ENCODE data around the gene PLSCR3. TPM values are rescaled to one million over a fixed set of nuclear protein-coding genes. Genes with fewer than 3 reads are reported as not detected.

PLSCR3 gene
- total and polyA plus RNA-seq, 2 donors (not counting 1 experiment from before 2014, with no cell fraction given), result 25.4 to 39.1 TPM

GRCh38 chr17:7391307-7391706, 3.0 kb downstream of the PLSCR3 start:
- Histone ChIP-seq H3K27me3 (ENCODE audit: control insufficient read depth, insufficient read depth, low read length) (no peaks in the 10 kb centered on the region), H3K36me3 (ENCODE audit: control insufficient read depth, insufficient read depth, low read length) (peaks cover 15% of the 10 kb centered on the region), H3K27ac (ENCODE audit: insufficient read depth, low read length) (no peak overlapping the region), H3K4me3 (replicated peaks in 1 of 4; ENCODE audit: control extremely low read depth in 1 of 4, insufficient read depth in 1 of 4, low read depth in 3 of 4, low read length in 4 of 4) (no peak overlapping the region), H2AFZ (ENCODE audit: low read length) (no peak overlapping the region), H4K20me1 (ENCODE audit: control insufficient read depth, extremely low read depth, insufficient read depth, low read length) (no peaks in the 10 kb centered on the region), H3K4me1 (ENCODE audit: control insufficient read depth, extremely low read depth, insufficient read depth, low read length) (peaks cover 3% of the 10 kb centered on the region), H3K9me3 (ENCODE audit: control insufficient read depth, insufficient read depth, low read depth, low read length) (no peaks in the 10 kb centered on the region), H3K79me2 (ENCODE audit: control insufficient read depth, insufficient read depth, low read length) (no peaks in the 10 kb centered on the region), H3K4me2 (ENCODE audit: extremely low read depth, insufficient read depth, low read length) (no peak overlapping the region), H3K9ac (ENCODE audit: insufficient read depth, low read length) (no peak overlapping the region)
- TF ChIP-seq EZH2 (IDR thresholded peaks at IDR 0.05; ENCODE audit: low read length, missing control alignments), result no peak
- TF ChIP-seq CTCF (conservative IDR thresholded peaks at IDR 0.05 in 1 of 2, IDR thresholded peaks at IDR 0.05 in 1 of 2; ENCODE audit: low read depth in 1 of 2, low read length in 2 of 2), result no peak
- DNase-seq (ENCODE audit: low read depth in 2 of 2), result no peak

- Histone ChIP-seq H3K4me1 (ENCODE audit: control insufficient read depth, extremely low read depth, insufficient read depth, low read length) (peaks cover 3% of the 10 kb centered on the region), H4K20me1 (ENCODE audit: control insufficient read depth, extremely low read depth, insufficient read depth, low read length) (no peaks in the 10 kb centered on the region), H3K27me3 (ENCODE audit: control insufficient read depth, insufficient read depth, low read length) (no peaks in the 10 kb centered on the region), H2AFZ (ENCODE audit: low read length) (no peak overlapping the region), H3K36me3 (ENCODE audit: control insufficient read depth, insufficient read depth, low read length) (peaks cover 15% of the 10 kb centered on the region), H3K27ac (ENCODE audit: insufficient read depth, low read length) (no peak overlapping the region), H3K79me2 (ENCODE audit: control insufficient read depth, insufficient read depth, low read length) (no peaks in the 10 kb centered on the region), H3K9me3 (ENCODE audit: control insufficient read depth, insufficient read depth, low read depth, low read length) (no peaks in the 10 kb centered on the region), H3K4me3 (replicated peaks in 1 of 4; ENCODE audit: control extremely low read depth in 1 of 4, insufficient read depth in 1 of 4, low read depth in 3 of 4, low read length in 4 of 4) (no peak overlapping the region), H3K4me2 (ENCODE audit: extremely low read depth, insufficient read depth, low read length) (no peak overlapping the region), H3K9ac (ENCODE audit: insufficient read depth, low read length) (no peak overlapping the region)
- TF ChIP-seq CTCF (conservative IDR thresholded peaks at IDR 0.05 in 1 of 2, IDR thresholded peaks at IDR 0.05 in 1 of 2; ENCODE audit: low read depth in 1 of 2, low read length in 2 of 2), result no peak
- no peak for TF ChIP-seq EZH2 (IDR thresholded peaks at IDR 0.05; ENCODE audit: low read length, missing control alignments)
- DNase-seq (ENCODE audit: low read depth in 2 of 2), result no peak
Observed at GRCh38 chr17:7389924-7390910, 4.1 kb downstream of the PLSCR3 start.

DNA sequence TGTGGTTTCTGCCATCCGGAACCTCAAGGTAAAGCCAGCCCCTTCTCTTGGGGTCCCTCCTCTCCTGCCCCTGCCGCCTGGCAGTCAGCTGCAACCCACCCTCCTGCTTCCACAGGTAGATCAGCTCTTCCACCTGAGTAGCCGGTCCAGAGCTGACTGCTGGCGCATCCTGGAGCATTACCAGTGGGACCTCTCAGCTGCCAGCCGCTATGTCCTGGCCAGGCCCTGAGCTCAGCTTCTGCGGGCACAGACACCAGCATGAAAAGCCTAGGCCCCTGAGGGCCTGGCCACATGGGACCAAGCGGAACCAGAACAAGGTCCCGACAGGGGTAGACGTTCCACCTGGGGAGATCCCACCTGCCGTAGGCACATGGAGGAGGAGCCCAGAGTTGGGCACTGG, 5.5 kb downstream of the PLSCR3 start:
- Histone ChIP-seq H4K20me1 (ENCODE audit: control insufficient read depth, extremely low read depth, insufficient read depth, low read length) (no peaks in the 10 kb centered on the region), H3K27ac (ENCODE audit: insufficient read depth, low read length) (no peak overlapping the region), H3K36me3 (ENCODE audit: control insufficient read depth, insufficient read depth, low read length) (peaks cover 15% of the 10 kb centered on the region), H3K4me3 (replicated peaks in 1 of 4; ENCODE audit: control extremely low read depth in 1 of 4, insufficient read depth in 1 of 4, low read depth in 3 of 4, low read length in 4 of 4) (no peak overlapping the region), H3K9me3 (ENCODE audit: control insufficient read depth, insufficient read depth, low read depth, low read length) (no peaks in the 10 kb centered on the region), H3K9ac (ENCODE audit: insufficient read depth, low read length) (no peak overlapping the region), H3K27me3 (ENCODE audit: control insufficient read depth, insufficient read depth, low read length) (no peaks in the 10 kb centered on the region), H2AFZ (ENCODE audit: low read length) (no peak overlapping the region), H3K79me2 (ENCODE audit: control insufficient read depth, insufficient read depth, low read length) (no peaks in the 10 kb centered on the region), H3K4me2 (ENCODE audit: extremely low read depth, insufficient read depth, low read length) (no peak overlapping the region), H3K4me1 (ENCODE audit: control insufficient read depth, extremely low read depth, insufficient read depth, low read length) (peaks cover under 1% of the 10 kb centered on the region)
- DNase-seq (ENCODE audit: low read depth in 2 of 2), result no peak
- no peak for TF ChIP-seq EZH2 (IDR thresholded peaks at IDR 0.05; ENCODE audit: low read length, missing control alignments)
- no peak for TF ChIP-seq CTCF (conservative IDR thresholded peaks at IDR 0.05 in 1 of 2, IDR thresholded peaks at IDR 0.05 in 1 of 2; ENCODE audit: low read depth in 1 of 2, low read length in 2 of 2)
